Measurements from ENCODE around the gene LFNG.
A peak's percentile ranks its signal among the peaks of the same experiment; 100 is the strongest.

Gene LFNG, protein sequence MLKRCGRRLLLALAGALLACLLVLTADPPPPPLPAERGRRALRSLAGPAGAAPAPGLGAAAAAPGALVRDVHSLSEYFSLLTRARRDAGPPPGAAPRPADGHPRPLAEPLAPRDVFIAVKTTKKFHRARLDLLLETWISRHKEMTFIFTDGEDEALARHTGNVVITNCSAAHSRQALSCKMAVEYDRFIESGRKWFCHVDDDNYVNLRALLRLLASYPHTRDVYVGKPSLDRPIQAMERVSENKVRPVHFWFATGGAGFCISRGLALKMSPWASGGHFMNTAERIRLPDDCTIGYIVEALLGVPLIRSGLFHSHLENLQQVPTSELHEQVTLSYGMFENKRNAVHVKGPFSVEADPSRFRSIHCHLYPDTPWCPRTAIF

DNA sequence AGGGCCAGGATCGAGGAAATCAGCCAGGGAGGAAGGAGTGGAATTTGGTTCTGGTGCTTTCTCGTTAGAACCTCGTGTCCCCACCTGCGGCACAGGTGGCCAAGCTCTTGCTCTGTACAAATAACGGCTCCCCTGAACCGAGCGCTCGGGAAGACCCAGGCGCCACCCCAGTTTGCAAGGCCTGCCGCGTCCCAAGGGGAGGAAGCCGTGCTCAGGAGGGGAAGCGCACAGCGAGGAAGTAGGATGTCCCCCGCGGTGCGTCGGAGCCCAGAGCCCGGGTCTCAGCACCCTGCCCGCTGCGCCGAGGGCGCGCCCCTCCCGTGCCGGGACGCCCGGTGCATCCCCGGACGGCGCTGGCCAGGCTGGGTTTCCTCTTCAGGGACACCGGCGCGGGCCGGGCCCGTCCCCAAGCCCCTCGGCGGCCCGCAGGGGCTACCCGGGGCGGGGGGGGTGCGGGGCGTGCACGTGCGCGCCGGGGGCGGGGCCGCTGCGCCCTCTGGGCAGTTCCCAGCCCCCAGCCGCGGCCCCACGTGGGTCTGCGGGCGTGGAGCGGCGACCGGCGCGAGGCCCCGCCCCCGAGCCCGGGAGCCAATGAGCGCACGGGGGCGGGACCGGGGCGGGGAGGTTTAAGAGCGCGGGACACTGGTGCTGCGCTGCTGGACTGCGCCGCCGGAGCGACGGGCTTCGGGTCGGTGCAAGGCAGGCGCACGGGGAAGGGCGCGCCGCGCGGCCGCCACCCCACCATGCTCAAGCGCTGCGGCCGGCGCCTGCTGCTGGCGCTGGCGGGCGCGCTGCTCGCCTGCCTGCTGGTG, at the start of gene LFNG:
LFNG (plus strand) TSS at position 656 of the 812 bp plus-strand sequence; CDS start at position 744, 88 bp downstream.
- DNase-seq (ENCODE audit: low spot score): peak; percentile 100

DNA sequence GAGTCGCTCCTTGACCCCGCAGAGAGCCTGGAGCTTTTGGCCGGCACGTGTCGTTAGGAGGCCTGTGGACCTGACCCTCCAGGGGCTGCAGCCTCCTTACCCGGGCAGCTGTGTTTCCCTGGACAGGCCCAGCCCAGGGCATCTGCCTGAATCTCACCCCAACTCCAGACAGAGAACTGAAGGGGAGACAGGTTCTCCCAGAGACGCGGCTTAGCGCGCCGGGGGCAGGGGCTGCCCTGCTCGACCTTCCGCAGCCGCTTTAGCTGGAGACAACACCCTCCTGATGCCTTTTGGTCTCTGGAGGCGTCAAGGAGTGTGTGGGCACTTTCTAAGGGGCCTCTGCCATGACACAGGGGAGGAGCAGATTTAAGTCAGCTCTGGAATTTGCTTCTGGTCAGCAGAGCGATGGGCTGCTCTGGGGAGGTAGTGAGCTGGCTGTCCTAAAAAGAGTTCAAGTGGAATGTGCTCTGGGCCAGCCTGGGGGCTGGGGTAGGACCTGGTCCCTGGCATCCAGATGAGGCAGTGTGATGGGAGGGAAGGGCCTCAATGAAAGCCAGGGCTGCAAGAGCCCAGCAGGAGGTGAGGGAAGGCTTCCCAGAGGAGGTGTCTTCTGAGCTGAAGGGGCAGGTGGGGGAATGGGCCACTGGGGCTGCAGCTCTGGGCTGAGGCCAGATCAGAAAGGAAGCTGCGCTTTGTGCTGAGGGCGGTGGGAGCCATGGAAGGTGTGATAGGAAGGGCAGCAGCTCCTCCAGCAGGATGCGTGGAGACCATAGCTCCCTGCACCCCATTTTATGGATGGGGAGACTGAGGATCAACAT, 49.2 kb upstream of the LFNG start:
- DNase-seq (ENCODE audit: low spot score): no peak

DNA sequence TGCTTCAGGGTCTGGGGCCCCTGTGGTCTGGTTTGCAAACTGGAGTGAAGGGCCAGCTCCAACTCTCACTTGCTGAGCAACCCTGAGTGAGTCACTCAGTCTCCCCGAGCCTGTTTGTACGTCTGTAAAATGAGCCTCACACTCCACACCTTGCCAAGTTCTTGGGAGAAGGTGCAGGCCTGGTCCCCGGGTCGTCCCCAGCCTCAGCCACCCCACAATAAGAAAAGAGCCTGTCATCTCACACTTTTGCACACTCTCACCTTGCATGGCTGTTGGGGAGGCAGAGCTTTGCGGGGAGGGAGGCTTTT, 48.6 kb upstream of the LFNG start:
- no peak for DNase-seq (ENCODE audit: low spot score)

DNA sequence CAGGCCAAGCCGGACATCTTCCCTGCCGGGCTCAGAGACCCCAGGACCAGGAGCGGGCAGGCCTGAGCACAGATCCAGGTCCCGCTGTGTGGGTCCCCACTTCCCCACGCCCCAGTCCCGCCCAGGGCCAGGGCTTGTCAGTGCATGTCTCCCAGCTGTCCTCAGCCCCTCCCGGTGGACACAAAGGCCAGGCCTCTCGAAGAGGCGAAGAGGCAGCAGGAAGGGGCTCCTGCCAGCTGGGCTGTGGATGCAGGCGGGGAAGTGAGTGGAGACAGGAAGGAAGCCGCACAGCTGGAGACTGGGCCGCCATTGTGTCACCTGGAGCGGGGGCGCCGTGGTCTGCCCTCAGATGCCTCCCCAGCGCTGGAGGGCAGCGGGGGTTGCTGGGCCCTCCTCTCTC, 48.2 kb upstream of the LFNG start:
- no peak for DNase-seq (ENCODE audit: low spot score)

DNA sequence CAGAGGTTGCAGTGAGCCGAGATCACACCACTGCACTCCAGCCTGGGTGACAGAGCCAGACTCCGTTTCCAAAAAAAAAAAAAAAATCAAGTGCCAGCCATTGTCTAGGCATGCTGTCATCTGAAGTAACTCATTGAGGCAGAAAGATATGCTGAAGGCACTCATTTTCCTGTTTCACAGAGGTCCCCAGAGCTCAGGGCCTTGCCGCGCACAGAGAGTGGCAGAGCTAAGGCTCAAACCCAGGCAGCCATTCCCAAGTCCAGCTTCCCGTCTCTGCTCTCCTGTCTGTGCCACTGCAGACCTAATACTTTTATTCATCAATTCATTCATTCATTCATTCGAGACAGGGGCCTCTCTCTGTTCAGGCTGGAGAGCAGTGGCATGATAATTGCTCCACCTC, 46.8 kb upstream of the LFNG start:
- DNase-seq (ENCODE audit: low spot score): no peak

DNA sequence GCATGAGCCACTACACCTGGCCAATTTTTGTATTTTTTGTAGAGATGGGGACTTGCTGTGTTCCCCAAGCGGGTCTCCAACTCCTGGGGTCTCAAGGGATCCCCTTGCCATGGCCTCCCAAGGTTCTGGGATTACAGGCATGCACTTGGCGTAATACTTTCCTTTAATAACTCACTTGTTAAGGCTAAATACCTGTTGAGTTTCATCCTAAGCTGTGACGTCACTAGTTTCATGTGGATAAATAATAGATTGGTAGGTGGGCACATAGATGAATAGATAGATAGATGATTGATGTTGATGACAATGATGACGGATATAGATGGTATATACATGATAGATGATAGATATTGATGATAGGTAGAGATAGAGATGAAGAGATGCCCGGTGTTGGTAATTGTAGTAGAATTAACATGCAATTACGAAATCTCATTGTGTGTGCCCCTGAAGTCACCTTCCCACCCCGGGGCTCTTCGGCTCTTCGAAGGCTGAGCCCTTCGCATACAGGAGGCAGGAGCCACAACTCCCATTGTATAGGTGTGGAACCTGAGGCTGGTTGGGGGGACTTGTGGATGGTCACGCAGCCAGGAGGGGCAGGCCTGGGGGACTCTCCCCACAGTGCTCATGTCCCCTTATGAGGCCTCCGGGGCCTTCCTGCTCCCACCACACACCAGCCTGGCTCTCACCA, 45.9 kb upstream of the LFNG start:
- DNase-seq (ENCODE audit: low spot score): no peak

DNA sequence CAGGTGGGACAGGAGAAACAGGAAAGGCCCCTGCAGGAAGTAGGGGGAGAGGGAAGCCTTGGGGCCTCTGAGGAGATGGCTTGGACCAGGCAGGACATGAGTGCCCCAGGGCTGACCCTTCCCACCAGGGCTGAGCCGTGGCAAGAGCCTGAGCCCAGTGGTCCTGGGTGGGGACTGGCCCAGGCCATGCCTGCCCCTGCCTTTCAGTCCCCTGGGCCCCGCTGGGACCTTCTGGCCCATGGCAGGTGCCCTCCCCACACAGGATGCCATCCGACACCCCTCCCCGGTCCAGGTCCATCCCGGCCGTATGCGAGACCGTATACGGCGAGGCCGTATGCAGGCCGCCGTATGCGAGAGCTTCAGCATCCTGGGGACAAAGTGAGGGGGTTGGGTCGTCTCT, 45.4 kb upstream of the LFNG start:
- no peak for DNase-seq (ENCODE audit: low spot score)

DNA sequence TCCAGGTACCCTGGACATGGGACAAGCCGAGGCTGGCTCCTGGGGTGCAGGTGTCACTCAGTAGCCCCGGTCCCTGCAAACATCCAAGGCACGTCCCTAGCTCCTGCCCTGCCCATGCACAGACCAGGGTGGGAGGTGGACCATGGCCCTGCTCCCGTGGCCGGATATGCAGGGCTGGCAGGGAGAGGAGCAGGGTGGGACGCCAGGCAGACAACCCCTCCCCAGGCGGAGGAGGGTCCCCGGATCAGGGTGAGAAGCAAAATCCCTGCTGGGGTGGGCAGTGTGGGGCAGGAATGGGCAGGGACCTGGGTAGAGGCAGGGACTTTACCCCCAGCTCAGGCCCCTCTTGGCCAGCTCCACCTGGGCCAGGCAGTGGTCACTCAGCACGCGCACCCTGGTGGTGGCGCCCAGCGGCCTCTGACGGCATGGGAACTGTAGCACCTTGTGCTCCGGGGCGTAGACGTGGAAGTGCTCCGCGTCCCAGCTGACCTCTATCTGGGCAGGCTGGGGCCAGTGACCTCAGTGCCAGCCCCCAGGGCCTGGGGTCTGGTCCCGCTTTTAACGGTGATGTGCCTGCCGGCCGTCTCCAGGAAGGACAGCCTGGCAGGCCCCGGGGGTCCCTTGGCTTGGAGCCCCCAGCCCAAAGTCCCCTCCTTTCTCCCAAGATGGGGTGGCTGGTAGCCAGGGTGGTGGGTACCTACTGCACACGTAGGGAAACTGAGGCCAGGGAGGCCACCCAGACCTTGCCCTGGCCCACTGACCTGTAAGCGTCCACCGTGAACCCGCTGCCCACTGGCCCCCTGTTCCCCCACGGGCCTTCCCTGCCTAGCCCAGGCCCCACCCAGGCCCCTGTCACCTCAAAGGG, 44.5 kb upstream of the LFNG start:
- DNase-seq (ENCODE audit: low spot score): no peak

DNA sequence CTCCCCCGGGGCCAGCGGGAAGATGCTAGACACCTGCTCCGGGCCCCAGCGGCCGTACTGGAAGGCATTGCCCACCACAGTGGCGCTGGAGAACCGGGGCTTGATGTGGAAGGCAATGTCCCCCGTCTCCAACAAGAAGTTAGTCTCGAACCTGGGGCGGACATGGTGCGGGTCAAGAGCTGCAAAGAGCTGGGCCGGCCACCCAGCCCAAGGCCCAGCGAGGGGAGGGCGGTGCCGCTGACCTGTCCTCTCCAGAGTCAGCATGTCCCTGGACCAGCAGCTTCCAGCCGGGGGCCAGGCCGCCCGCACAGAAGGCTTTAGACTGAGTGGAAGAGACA, 43.9 kb upstream of the LFNG start:
- no peak for DNase-seq (ENCODE audit: low spot score)

DNA sequence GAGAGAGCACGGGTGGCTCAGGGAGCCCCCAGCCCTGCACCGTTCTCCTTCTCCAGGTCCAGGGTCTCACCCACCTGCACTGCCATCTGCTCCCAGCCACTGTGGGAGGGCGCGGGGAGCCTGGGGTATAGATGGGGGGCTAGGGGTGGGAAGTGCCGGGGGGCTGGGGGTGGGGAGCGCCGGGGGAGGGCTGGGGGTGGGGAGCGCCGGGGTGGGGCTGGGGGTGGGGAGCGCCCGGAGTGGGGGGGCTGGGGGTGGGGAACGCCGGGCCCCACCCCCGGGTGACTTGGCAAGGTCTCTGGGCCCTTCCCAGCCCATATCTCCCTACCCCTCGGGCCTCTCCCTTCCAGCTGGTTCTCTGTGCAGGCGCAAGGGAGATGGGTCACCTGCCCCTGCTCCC, 43.3 kb upstream of the LFNG start, which contains the start of gene GRIFIN:
GRIFIN (minus strand) TSS at position 101 of the 400 bp plus-strand sequence; CDS start at position 86, 15 bp downstream.
- no peak for DNase-seq (ENCODE audit: low spot score)

DNA sequence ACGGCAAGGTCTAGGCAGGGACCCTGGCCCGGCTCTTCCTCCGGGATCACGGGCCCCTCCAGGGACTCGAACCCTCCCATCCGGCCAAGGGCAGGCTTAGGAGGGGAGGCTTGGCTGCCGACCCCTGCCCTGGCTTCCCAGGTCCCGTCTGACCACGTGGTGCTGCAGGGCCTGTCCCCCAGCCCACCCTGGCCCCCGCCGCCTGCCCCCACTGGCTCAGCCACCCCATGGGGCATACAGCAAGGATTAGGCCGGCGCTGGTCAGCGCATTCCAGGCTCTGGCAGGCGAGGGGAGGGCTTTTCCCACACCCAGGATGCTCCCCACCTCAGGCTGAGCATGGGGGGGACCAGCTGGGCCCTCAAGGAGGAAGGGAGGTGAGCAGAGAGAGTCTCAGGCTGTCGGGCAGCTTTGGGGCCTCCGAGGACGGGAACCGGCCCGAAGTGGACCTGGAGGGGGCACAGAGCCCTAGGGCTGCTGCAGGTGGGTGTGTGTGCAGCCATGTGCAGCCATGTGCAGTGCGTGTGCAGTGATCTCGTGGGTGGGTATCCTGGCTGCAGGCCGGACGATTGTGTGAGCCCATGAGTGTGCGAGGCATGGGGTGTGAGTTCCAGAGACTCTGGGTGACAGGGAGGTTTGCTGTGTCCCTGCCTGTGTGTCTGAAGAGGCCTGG, 42.7 kb upstream of the LFNG start:
- no peak for DNase-seq (ENCODE audit: low spot score)

DNA sequence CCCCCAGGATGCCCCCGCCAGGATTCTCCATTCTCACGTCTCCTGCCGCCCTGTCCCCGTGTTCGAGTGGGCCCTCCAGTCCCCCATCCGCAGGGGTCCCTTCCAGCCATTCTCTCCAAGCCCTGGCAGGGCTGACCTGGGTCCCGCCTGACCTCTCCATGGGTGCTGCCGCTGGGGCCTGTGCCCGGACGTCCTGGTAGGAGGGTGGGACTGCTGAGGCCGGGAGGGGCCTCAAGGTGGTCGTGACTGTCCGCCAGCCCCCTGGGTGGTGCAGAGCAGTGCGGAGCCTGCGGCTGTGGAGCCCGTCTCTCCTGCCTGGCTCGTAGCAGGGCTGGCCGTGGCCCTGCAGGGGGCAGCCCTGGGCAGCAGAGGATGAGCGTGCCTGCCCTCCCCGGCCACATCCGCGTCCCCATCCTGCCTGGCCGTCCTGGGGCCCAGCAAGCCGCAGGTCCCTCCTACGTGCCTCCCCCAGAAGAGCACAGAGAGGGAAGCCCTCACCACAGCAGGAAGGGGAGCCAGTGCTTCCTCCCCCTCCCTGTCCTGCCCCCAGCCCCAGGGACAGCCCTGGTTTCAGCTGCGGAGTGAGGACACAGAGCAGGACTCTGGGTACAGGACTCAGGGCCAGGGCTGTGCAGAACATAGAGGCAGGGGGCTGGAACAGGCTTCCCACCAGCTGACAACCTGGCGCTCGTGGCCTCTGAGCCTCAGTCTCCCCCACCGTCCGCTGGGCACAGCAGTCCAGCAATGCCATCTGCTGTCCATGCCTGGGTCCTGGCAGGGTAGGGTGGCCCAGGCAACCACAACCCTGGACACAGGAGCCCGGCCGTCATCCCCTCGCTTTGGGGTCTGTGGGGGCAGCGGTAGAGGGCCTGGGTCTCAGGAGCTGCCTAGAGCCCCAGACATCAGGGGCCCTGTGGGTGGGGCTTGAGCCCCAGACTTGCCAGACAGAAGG, 41.9 kb upstream of the LFNG start:
- peak; percentile 99 for DNase-seq (ENCODE audit: low spot score)

DNA sequence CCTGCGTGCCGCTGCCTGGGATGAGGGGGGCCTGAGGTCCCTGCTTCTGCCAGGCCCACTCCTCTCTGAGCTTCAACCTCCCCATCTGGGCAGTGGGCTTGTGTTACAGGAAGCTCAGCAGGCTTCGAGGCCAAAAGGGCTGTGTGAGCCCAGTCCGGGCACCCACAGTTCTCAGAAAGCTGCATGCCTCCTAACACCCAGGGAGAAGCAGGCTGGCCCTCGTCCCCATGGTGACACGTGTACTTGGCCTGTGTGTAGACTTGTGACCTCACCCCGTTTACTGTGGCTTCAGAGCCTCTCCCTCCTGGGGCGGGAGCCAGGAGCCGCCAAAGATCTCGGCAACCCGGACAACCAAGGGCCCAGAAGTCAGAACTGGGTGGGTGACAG, 41.2 kb upstream of the LFNG start:
- no peak for DNase-seq (ENCODE audit: low spot score)

DNA sequence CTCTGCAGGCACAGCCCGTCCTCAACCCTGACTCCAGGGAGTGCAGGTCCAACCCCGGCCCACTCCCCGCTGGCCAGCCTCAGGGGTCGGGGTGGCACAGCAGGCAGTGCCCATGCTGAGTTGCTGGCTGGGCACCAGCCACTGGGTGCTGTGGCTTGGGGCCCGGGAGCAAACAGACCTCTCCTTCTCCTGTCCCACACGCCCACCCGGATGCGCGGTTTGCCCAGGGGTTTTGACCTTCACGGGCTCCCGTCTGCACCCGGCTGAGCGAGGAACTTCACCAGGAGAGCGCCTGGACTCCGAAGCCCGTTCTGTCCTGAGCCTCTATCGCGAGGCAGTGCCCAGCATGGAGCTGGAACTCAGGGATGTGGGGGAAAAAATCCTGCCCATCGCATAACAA, 40.8 kb upstream of the LFNG start:
- no peak for DNase-seq (ENCODE audit: low spot score)

DNA sequence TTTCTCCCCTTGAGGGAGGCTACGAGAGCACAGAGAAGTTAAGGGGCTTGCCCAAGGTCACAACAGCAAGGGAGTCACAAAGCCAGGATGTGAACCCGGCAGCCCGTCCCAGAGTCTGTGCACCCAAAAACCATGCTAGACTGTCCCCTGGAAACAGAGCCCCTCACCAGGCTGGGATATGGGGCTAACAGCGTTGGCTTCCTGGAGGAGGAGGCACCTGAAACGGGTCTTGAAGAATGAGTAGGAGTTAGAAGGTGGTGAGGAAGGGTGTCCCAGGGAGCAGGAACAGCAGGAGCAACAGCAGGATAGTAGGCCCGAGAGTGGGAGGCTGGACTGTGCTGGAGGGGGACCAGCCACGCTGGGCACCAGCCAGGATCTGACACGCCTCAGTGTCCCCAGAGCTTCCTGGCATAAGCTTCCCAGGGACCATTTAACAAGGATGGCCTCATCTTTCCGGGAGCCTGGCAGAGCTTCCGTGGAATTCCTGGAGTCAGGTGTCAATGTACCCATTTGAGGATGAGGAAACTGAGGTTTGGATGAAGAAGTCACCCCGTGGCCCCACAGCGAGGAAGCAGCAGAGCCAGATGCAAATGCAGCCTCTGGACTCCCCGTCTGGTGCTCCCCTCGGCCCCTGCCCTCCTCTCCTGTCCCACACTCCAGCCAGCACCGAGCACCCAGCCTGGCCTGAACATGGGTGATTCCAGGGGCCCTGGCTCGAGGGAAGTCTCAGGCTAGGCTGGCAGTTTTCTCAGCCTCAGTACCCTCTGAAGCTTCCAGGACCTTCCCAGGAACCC, 40.1 kb upstream of the LFNG start:
- DNase-seq (ENCODE audit: low spot score): no peak

DNA sequence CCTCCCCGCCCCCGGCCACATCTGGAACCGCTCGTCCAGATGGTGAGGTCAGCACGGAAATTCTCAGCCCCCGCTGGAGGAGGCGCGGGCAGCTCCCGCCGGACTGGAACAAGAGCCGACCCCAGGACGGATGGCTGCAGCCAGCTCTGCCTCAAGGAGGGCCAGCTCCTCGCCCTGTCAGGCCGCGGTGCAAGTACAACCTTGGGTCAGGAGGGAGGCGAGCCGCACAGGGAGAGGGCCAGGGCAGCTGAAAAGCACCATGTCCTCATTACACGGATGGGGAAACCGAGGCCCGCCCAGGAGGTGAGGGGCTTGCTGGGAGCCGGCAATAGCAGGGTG, 39.5 kb upstream of the LFNG start:
- no peak for DNase-seq (ENCODE audit: low spot score)

DNA sequence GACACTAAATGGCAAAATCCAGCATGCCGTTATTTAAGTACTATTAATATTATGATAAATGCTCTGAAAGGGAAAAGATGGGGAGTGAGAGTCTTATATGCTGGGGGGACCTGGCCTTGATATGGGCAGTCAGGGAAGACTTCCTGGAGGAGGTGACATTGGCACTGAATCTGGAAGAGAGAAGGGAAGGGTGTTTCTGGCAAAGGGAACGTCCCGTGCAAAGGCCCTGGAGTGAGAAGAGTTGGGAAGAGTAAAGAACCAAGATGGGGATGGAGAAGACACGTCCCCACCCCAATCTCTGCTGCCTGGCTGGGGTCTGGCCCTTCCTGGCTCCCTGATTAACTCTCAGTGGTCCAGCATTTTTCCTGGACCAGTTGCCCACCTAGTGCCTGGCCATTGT, 38.4 kb upstream of the LFNG start:
- DNase-seq (ENCODE audit: low spot score): no peak

DNA sequence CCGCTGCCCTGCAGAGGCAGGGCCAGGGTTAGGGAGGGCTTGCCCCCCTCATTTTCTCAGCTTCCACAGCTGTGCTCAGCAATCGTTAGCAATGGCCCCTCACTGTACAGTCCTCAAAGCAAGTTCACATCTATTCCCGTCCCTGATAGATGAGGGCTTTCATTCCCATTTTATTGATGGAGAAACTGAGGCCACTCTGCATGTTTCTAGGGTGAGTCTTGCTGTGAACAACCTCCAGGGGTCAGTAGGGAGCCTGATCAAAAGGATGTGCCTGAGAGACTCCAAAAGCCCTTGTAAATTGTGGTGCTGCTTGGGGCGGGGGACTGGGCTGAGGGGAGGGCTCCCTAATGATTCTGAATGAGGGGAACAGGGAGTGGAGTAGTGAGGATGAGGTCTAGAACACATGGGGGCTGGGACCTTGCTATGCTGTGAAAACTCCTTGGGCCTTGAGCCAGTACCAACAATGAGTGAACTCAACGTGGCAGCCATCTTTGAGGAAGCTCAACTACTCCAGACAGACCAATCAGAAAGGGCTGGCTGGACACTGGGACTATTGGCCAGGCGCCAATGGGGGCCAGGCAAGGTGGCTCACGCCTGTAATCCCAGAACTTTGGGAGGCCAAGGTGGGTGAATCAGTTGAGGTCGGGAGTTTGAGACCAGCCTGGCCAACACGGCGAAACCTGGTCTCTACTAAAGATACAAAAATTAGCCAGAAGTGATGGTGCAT, 36.7 kb upstream of the LFNG start:
- no peak for DNase-seq (ENCODE audit: low spot score)

Measured in HuH-7 (cell line).